GM18508 (cell line): ENCODE data around the gene CFAP47.
"Not testable (repeated sequence)": the region's sequence is repeated elsewhere in the genome, so short reads cannot be mapped to it uniquely, and the experiment has no call there.

Experiments used
- ATAC-seq: cut with Tn5 transposase; IDR thresholded peaks from one replicate; pipeline ENCODE4 v1.9.1; 2021; ENCODE audit warnings: moderate number of reproducible peaks; ENCODE audit not compliant: insufficient read depth, unreplicated experiment

CFAP47 gene

GRCh38 chrX:35919536-35920309 lies at the start of gene CFAP47:
Gene CFAP47 (plus strand): TSS chrX:35919734. CDS start chrX:35919800, 66 bp downstream.
- ATAC-seq: no peak

GRCh38 chrX:35880601-35881000 lies 38.9 kb upstream of the CFAP47 start:
- ATAC-seq: no peak

GRCh38 chrX:35886135-35886534 lies 33.4 kb upstream of the CFAP47 start:
- ATAC-seq: no peak

DNA sequence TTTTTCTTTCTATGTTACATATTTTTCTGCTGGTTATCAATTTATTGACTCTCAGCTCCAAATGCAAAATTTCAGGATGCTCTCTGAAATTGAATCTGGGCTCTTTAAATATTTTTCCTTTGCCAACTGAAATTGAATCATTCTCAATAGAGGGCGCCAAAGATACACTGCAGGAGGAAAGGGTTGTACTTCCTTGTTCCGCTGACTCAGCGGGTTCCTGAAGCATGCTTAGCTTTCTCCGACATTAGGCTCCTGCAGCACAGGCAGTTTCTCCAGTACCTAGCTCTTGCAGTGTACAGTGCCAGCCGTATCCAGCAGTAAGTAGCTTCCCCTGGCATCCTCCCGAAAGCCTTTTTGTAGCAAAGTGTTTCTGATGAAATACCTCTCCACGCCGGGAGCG lies 28.8 kb upstream of the CFAP47 start:
- no peak for ATAC-seq

- ATAC-seq: not testable (repeated sequence)
Measured at GRCh38 chrX:35986816-35987215, 67.3 kb downstream of the CFAP47 start.

DNA sequence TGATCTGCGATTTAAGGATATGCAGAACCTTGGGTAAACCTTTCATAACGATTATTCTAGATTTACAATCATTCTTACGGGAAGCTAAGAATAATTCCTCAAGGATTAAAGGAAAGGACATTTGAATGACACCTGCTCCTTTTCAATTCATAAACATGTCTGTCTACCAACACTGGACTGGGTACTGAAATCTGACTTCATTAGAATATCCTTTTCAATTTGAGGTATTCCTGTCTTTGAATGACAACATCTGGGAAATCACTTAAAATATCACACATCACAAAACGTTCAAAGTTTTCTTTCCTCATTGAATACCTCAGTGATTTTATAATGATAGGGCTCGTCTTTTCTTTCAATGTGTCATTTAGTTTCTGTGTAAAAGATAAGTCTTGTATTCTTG lies 87.7 kb downstream of the CFAP47 start:
- no peak for ATAC-seq

GRCh38 chrX:36019125-36019524 lies 99.6 kb downstream of the CFAP47 start:
- ATAC-seq: no peak

DNA sequence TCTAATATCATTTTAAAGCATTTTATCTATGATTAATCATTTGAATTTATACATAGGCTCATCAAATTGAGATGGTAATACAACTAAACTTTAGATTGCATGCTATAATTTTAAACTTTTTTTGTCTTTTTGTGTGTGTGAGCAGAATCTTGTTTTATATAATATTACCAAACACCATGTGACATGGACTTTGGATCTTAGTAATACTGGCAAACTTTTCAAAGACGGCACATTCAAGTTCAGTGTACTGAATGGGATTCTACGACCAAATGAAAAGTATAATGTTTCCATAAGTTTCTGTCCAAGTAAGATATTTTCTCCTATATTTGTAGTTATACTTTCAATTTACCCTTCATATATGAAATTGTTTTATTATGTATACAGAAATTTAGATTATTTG lies 116.0 kb downstream of the CFAP47 start:
- no peak for ATAC-seq

GRCh38 chrX:36062778-36063177 lies 143.2 kb downstream of the CFAP47 start:
- no peak for ATAC-seq

- no peak for ATAC-seq
Measured at GRCh38 chrX:36071061-36071460, 151.5 kb downstream of the CFAP47 start.

DNA sequence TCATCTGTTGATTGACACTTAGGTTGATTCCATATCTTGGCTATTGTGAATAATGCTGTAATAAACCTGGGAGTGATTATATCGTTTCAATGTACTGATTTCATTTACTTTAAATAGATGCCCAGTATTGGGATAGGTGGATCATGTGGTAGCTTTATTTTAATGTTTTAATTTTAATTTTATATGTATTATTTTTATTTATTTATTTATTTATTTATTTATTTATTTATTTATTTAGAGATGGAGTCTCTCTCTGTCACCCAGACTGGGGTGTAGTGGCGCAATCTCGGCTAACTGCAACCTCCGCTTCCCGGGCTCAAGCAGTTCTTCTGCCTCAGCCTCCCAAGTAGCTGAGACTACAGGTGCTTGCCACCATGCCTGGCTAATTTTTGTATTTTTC lies 155.5 kb downstream of the CFAP47 start:
- ATAC-seq: not testable (repeated sequence)

- no peak for ATAC-seq
Measured at GRCh38 chrX:36083256-36083655, 163.7 kb downstream of the CFAP47 start.

GRCh38 chrX:36087366-36087765 lies 167.8 kb downstream of the CFAP47 start:
- ATAC-seq: no peak

GRCh38 chrX:36088939-36089338 lies 169.4 kb downstream of the CFAP47 start:
- ATAC-seq: not testable (repeated sequence)

GRCh38 chrX:36102425-36102824 lies 182.9 kb downstream of the CFAP47 start:
- no peak for ATAC-seq

DNA sequence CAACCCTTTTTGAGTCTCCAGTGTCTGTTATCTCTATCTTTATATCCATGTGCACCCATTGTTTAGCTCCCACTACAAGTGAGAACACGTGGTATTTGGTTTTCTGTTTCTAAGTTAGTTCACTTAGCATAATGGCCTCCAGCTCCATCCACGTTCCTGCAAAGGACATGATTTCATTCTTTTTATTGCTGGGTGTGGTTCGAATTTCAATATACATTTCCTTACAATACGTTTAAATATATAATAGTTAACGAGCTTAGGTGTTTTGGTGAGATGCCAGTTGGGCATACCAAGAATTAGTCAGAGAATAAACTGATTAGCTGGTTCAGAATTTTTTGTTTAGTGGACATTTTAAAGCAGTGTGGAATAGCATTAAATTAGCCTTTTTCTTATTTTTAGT lies 196.7 kb downstream of the CFAP47 start:
- ATAC-seq: no peak

- no peak for ATAC-seq
Measured at GRCh38 chrX:36159254-36159653, 239.7 kb downstream of the CFAP47 start.

GRCh38 chrX:36160081-36160480 lies 240.5 kb downstream of the CFAP47 start:
- no peak for ATAC-seq

DNA sequence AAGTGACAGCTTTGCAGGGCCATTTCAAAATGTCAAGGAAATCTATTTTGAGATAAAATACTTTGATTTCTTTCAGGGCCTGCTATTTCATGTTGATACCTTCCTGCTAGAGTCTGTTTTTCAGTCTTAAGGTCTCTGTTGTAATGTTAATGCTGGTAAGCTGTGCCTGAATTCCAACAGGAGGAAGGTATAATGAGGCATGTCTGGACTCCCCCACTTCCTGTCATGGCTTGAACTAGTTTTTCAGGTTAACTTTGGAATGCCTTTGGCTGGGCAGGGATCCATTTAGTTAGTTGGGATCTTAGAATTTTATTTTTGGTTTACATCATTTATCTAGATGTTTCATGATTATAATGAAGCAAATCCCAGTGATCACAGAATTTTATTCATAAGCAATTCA lies 279.0 kb downstream of the CFAP47 start:
- no peak for ATAC-seq

DNA sequence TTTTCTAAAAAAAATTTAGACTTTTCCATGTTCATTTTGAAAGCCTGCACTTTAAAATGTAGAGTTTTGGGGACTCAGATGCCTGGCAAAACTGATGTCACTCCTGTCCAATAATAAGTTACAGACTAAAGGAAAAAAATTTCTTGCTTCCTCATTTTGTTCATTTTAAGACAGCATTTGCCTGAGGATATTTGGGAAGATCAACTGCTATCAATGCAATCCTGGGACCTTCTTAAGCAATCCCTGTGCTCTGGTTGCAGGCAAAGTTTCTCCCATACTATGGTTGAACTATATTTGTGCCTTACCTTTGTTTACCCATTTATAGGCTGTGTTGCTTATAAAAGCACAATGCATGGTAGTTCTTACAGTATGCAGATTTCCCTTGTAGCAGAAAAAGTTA lies 280.4 kb downstream of the CFAP47 start:
- ATAC-seq: no peak

- ATAC-seq: no peak
Measured at GRCh38 chrX:36214924-36215323, 295.4 kb downstream of the CFAP47 start.

DNA sequence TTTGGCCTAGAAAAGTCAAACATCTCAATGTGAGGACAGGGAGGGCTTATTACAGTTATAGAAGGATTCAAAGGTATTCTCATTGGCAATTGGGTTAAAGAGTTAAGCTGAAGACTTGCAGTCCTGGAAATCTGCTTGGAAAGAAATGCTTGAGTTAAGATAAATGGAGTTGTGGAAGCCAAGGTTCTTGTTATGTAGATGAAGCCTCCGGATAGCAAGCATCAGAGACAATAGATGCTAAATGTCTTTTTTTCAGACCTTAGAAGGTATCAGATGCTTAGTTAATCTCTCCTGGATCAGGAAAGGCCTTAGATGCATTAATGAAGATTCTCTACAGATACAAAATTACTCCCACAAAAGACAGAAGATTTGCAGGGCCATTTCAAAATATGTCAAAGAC lies 299.3 kb downstream of the CFAP47 start:
- ATAC-seq: no peak
